A549 (cell line): ENCODE data around the gene TTR. TPM values are rescaled to one million over a fixed set of nuclear protein-coding genes. Genes with fewer than 3 reads are reported as not detected.

Experiments
- ATAC-seq, 2 experiments: fragments of 200-7000 bp in 1 of 2; fragments of >200 bp in 1 of 2; cut with Nextera tagmentation in 1 of 2; cut with Tn5 transposase in 1 of 2; 3 replicates each; pipeline versions ENCODE4 v1.8.0 to v1.9.1; 2018 to 2020; ENCODE audit warnings: mild to moderate bottlenecking in 1 of 2, moderate library complexity in 1 of 2
- CTCF ChIA-PET: fragments of 300-600 bp; sonication (Branson Sonifier 250); formaldehyde crosslinking; extraction: SDS; loops from one replicate; lab custom pipeline; 2021; ENCODE audit warnings: antibody characterized with exemption, inconsistent platforms; lab: Yijun Ruan, JAX
- POLR2A ChIA-PET: fragments of 350-600 bp; formaldehyde crosslinking; extraction: SDS; loops from one replicate; lab custom pipeline; 2021; ENCODE audit warnings: antibody characterized with exemption, inconsistent platforms; lab: Yijun Ruan, JAX
- DNase-seq, 2 experiments: peaks; one replicate each; pipeline versions ENCODE4 v3.0.0 to v3.0.0-alpha.2; 2011 to 2016; ENCODE audit warnings: low read depth in 1 of 2, low spot score in 1 of 2
- FAIRE-seq: peaks from 2 replicates; lab custom pipeline; 2011; peaks lifted over from hg19 to GRCh38; lab: Jason Lieb, UNC
- H3K27ac ChIP-seq, 2 experiments: fragments of >200 bp; sonication (Bioruptor Twin); formaldehyde crosslinking; 3 replicates each; pipeline ENCODE4 v1.5.1; 2016 to 2017
- H3K4me1 ChIP-seq: fragments of >200 bp; sonication (Bioruptor Twin); formaldehyde crosslinking; 3 replicates; pipeline ENCODE4 v1.6.1; 2016
- H3K4me2 ChIP-seq: fragments of >200 bp; sonication (Bioruptor Twin); formaldehyde crosslinking; 3 replicates; pipeline ENCODE4 v1.6.1; 2016
- H3K4me3 ChIP-seq: fragments of >200 bp; sonication (Bioruptor Twin); formaldehyde crosslinking; 3 replicates; pipeline ENCODE4 v1.5.1; 2016
- H3K9me3 ChIP-seq: fragments of >200 bp; sonication (Bioruptor Twin); formaldehyde crosslinking; 3 replicates; pipeline ENCODE4 v1.6.1; 2016
- BHLHE40 ChIP-seq: IDR thresholded peaks from 2 replicates; pipeline ENCODE4 v1.6.1; 2012; ENCODE audit warnings: low read depth, low read length, inconsistent platforms
- CBX2 ChIP-seq: fragments of 200-600 bp; sonication (generic); IDR thresholded peaks from 2 replicates; pipeline ENCODE4 v1.6.1; 2016; ENCODE audit warnings: low read depth, mild to moderate bottlenecking, borderline replicate concordance
- CBX8 ChIP-seq: fragments of 200-600 bp; sonication (generic); IDR thresholded peaks from 2 replicates; pipeline ENCODE4 v1.6.1; 2016
- E2F6 ChIP-seq: IDR thresholded peaks from 2 replicates; pipeline ENCODE4 v1.6.1; 2012; ENCODE audit warnings: low read depth, borderline replicate concordance
- EHF ChIP-seq: fragments of 250-450 bp; sonication (Bioruptor Pico); IDR thresholded peaks from 2 replicates; pipeline ENCODE4 v1.5.0; 2020; ENCODE audit warnings: mild to moderate bottlenecking
- ESRRA ChIP-seq: fragments of 150-350 bp; IDR thresholded peaks from 2 replicates; pipeline ENCODE4 v1.6.1; 2014; ENCODE audit warnings: mild to moderate bottlenecking, low read length, borderline replicate concordance
- FOSB ChIP-seq: fragments of 250-450 bp; sonication (Bioruptor Pico); IDR thresholded peaks from 2 replicates; pipeline ENCODE4 v1.5.0; 2020; ENCODE audit warnings: mild to moderate bottlenecking, moderate library complexity
- FOSL2 ChIP-seq, 2 experiments: fragments of 450-650 bp in 1 of 2; fragments of >200 bp in 1 of 2; sonication (Bioruptor Twin) in 1 of 2; formaldehyde crosslinking; IDR thresholded peaks; 2 replicates each; pipeline versions ENCODE4 v1.5.0 to v1.6.1; 2016 to 2020; ENCODE audit warnings: mild to moderate bottlenecking in 1 of 2, moderate library complexity in 1 of 2
- FOXS1 ChIP-seq: fragments of 250-450 bp; sonication (Bioruptor Pico); IDR thresholded peaks from 2 replicates; pipeline ENCODE4 v1.5.0; 2020; ENCODE audit warnings: mild to moderate bottlenecking, moderate library complexity
- HDAC2 ChIP-seq: fragments of 200-600 bp; sonication (generic); IDR thresholded peaks from 2 replicates; pipeline ENCODE4 v1.6.1; 2016
- HOXA7 ChIP-seq: fragments of 250-450 bp; sonication (Bioruptor Pico); IDR thresholded peaks from 2 replicates; pipeline ENCODE4 v1.5.0; 2020; ENCODE audit warnings: mild to moderate bottlenecking, moderate library complexity
- HOXB13 ChIP-seq: fragments of 250-450 bp; sonication (Bioruptor Pico); IDR thresholded peaks from 2 replicates; pipeline ENCODE4 v1.5.0; 2020; ENCODE audit warnings: low read depth, mild to moderate bottlenecking, moderate library complexity
- HOXB5 ChIP-seq: fragments of 250-450 bp; sonication (Bioruptor Pico); IDR thresholded peaks from 2 replicates; pipeline ENCODE4 v1.5.0; 2020; ENCODE audit warnings: mild to moderate bottlenecking, moderate library complexity
- JUN ChIP-seq, 2 experiments: fragments of >200 bp; sonication (Bioruptor Twin); formaldehyde crosslinking; IDR thresholded peaks; 2 replicates in 1 of 2; 3 replicates in 1 of 2; pipeline ENCODE4 v1.6.1; 2016 to 2017
- JUNB ChIP-seq: fragments of >200 bp; sonication (Bioruptor Twin); formaldehyde crosslinking; IDR thresholded peaks from 2 replicates; pipeline ENCODE4 v1.6.1; 2016
- KDM5A ChIP-seq: fragments of 200-600 bp; sonication (generic); IDR thresholded peaks from 2 replicates; pipeline ENCODE4 v1.6.1; 2016; ENCODE audit warnings: antibody characterized with exemption, mild to moderate bottlenecking
- MAFK ChIP-seq: fragments of 450-650 bp; IDR thresholded peaks from 2 replicates; pipeline ENCODE4 v1.6.1; 2014; ENCODE audit not compliant: partially characterized antibody
- MAZ ChIP-seq: fragments of 150-350 bp; IDR thresholded peaks from 2 replicates; pipeline ENCODE4 v1.6.1; 2014; ENCODE audit warnings: antibody characterized with exemption, low read depth, low read length, borderline replicate concordance
- NFE2L2 ChIP-seq: fragments of 150-350 bp; conservative IDR thresholded peaks from 2 replicates; pipeline ENCODE4 v1.6.1; 2014; ENCODE audit warnings: low read length
- PBX3 ChIP-seq: IDR thresholded peaks from 2 replicates; pipeline ENCODE4 v1.6.1; 2012
- POLR2AphosphoS2 ChIP-seq: conservative IDR thresholded peaks from 2 replicates; pipeline ENCODE4 v1.6.1; 2012; ENCODE audit warnings: low read length, improper control_type of control experiment, inconsistent platforms
- RARB ChIP-seq: fragments of 250-450 bp; sonication (Bioruptor Pico); IDR thresholded peaks from 2 replicates; pipeline ENCODE4 v1.8.0; 2021; ENCODE audit warnings: mild to moderate bottlenecking, moderate library complexity
- RCOR1 ChIP-seq: fragments of 150-350 bp; IDR thresholded peaks from 2 replicates; pipeline ENCODE4 v1.6.1; 2014; ENCODE audit warnings: antibody characterized with exemption, low read length, low read depth
- RFX5 ChIP-seq: fragments of 450-650 bp; IDR thresholded peaks from 2 replicates; pipeline ENCODE4 v1.7.1; 2014; ENCODE audit warnings: antibody characterized with exemption, mild to moderate bottlenecking, moderate library complexity
- TP53 ChIP-seq: fragments of 250-450 bp; sonication (Bioruptor Pico); IDR thresholded peaks from 2 replicates; pipeline ENCODE4 v1.5.0; 2021; ENCODE audit warnings: mild to moderate bottlenecking, moderate library complexity
- ZC3H11A ChIP-seq: fragments of 450-650 bp; IDR thresholded peaks from 2 replicates; pipeline ENCODE4 v1.6.1; 2014; ENCODE audit warnings: antibody characterized with exemption, mild to moderate bottlenecking
- ZFP36 ChIP-seq: fragments of 450-650 bp; IDR thresholded peaks from 2 replicates; pipeline ENCODE4 v1.6.1; 2014; ENCODE audit warnings: borderline replicate concordance; ENCODE audit not compliant: partially characterized antibody
- ZNF302 ChIP-seq: fragments of 250-450 bp; sonication (Bioruptor Pico); IDR thresholded peaks from 2 replicates; pipeline ENCODE4 v1.9.0; 2021; ENCODE audit warnings: inconsistent platforms, mild to moderate bottlenecking, moderate library complexity
- ZSCAN20 ChIP-seq: fragments of 250-450 bp; sonication (Bioruptor Pico); IDR thresholded peaks from 2 replicates; pipeline ENCODE4 v1.8.0; 2022; ENCODE audit warnings: mild to moderate bottlenecking, moderate library complexity
- WGBS: methylation state at CpG from one replicate; pipeline ENCODE4 v1.1.6; 2017; ENCODE audit errors: missing lambda C conversion rate; 5-methylcytosine and 5-hydroxymethylcytosine counted together
- polyA plus RNA-seq, 4 experiments: library from polyadenylated mRNA; depleted of rRNA in 3 of 4; stranded (reverse); fragments of >200 nt; fragmentation: RNase III in 1 of 4; extraction: RNeasy Plus Mini Kit Qiagen cat#74134 plus additional on column Dnase treatment in 1 of 4; gene quantifications; 2 replicates in 3 of 4; 3 replicates in 1 of 4; pipeline ENCODE4 v1.2.3, GENCODE V29; 2011 to 2017
- TF ChIP-seq, protein P1 (sequence below): fragments of >200 bp; sonication (Bioruptor Twin); formaldehyde crosslinking; IDR thresholded peaks from 3 replicates; pipeline ENCODE4 v1.6.1; 2016
- TF ChIP-seq, protein P2 (sequence below): fragments of 250-450 bp; sonication (Bioruptor Pico); IDR thresholded peaks from 2 replicates; pipeline ENCODE4 v1.5.0; 2020; ENCODE audit warnings: low read depth, mild to moderate bottlenecking, moderate library complexity

Gene TTR
- polyA plus RNA-seq, 2 of the 4 experiments (the other 2 are of a cell fraction) = 0.18 to 0.28 TPM

DNA sequence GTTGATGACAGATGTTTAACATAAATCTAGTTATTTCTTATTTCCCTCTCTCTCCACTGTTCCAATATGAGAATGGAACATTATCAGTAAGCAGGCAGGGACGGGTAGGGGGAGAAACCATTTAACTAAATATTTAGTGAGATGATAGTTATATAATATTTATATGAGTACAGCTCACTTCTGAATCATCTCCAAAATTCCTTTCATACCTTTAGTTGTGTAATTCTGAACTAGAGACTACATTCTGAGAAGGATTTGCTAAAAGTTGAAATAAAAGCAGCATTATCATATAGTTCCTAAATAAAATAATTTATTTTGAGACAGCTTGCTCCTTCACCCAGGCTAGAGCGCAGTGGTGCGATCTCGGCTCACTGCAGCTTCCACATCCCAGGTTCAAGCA, 51.3 kb downstream of the TTR start (continued):
- TF ChIP-seq FOSL2 (IDR thresholded peaks at IDR 0.05) = no peak
- TF ChIP-seq FOSL2 (CRISPR knock-in tag; IDR thresholded peaks at IDR 0.05) = no peak
- no peak for TF ChIP-seq EHF (CRISPR knock-in tag)
- TF ChIP-seq, all 56 proteins: peak for 0

- Histone ChIP-seq H3K4me2 (no peak overlapping the region), H3K9me3 (no peaks in the 10 kb centered on the region), H3K27ac (no peak overlapping the region), H3K4me3 (no peak overlapping the region), H3K4me1 (peaks cover 34% of the 10 kb centered on the region)
- DNase-seq = no peak
- 87% methylated on average over 4 of the region's 4 CpGs for WGBS
- ChIA-PET POLR2A (no interaction called here), CTCF (interaction anchor here (1.2 kb wide), 1 partner anchor 11 kb away, joined by 4 read pairs; no protein-coding TSS in a partner anchor)
- no peak for TF ChIP-seq HOXB13 (CRISPR knock-in tag)
- no peak for TF ChIP-seq POLR2AphosphoS2
- TF ChIP-seq ZNF302 (CRISPR knock-in tag) = no peak
- no peak for TF ChIP-seq RARB
- TF ChIP-seq CBX8 = no peak
- no peak for TF ChIP-seq HOXB5 (CRISPR knock-in tag)
- no peak for TF ChIP-seq JUN (IDR thresholded peaks at IDR 0.05)
- TF ChIP-seq RFX5 = no peak
- no peak for TF ChIP-seq ZC3H11A
- TF ChIP-seq JUNB = no peak
- TF ChIP-seq RCOR1 = no peak
- TF ChIP-seq FOSB = no peak
- no peak for TF ChIP-seq FOSL2 (IDR thresholded peaks at IDR 0.05)
- no peak for TF ChIP-seq FOSL2 (CRISPR knock-in tag; IDR thresholded peaks at IDR 0.05)
- TF ChIP-seq PBX3 = no peak
- no peak for TF ChIP-seq HOXA7 (CRISPR knock-in tag)
- TF ChIP-seq MAZ = no peak
- TF ChIP-seq ESRRA = no peak
- TF ChIP-seq CBX2 = no peak
- TF ChIP-seq, protein P1, sequence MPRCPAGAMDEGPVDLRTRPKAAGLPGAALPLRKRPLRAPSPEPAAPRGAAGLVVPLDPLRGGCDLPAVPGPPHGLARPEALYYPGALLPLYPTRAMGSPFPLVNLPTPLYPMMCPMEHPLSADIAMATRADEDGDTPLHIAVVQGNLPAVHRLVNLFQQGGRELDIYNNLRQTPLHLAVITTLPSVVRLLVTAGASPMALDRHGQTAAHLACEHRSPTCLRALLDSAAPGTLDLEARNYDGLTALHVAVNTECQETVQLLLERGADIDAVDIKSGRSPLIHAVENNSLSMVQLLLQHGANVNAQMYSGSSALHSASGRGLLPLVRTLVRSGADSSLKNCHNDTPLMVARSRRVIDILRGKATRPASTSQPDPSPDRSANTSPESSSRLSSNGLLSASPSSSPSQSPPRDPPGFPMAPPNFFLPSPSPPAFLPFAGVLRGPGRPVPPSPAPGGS = no peak
- no peak for FAIRE-seq
- no peak for ATAC-seq
These were observed 53.7 kb downstream of the TTR start for GRCh38 chr18:31645411-31645810.

DNA sequence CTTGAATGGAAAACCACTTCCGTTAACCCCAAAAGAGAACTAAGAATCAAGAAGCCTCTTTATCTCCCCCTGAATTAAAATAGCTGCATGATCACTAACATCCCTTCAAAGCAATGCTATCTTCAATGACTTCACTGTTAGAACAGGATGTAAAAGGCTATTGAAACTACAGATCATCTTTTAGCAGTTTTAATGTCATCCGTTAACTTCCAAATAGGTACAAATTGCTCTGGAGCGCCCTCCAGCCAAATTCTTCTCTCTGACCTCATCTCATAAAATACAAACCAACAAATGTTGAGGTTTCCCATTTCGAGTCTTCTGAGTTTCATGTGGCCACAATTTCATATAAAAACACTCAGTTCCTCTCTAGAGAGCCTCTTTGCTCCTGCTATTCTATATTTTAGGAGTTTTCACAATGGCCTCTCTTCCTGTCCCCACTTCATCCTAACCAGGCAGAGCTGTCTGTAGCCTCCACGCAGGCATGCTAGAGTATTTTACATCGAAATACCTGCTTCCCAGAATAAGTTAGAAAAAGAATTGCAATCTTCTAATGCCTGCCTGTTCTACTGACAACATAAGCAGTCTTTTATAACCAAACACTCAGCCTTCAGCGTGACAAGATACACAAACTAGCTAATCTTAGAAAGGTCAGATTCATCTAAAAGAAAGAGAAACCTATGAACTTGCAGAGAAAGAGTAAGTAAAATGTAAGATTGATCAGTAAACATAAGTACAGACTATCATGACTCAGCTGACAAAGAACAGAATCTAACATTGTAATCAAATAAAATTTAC, 54.9 kb downstream of the TTR start:
- TF ChIP-seq ZFP36 (no peak), ZSCAN20 (CRISPR knock-in tag) (no peak), FOXS1 (CRISPR knock-in tag) (no peak), E2F6 (no peak), MAZ (no peak), BHLHE40 (no peak), TP53 (CRISPR knock-in tag) (no peak), JUNB (no peak), NFE2L2 (no peak), HDAC2 (no peak), MAFK (no peak), KDM5A (no peak)
- TF ChIP-seq, protein P2, sequence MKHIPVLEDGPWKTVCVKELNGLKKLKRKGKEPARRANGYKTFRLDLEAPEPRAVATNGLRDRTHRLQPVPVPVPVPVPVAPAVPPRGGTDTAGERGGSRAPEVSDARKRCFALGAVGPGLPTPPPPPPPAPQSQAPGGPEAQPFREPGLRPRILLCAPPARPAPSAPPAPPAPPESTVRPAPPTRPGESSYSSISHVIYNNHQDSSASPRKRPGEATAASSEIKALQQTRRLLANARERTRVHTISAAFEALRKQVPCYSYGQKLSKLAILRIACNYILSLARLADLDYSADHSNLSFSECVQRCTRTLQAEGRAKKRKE (CRISPR knock-in tag) = no peak
- Histone ChIP-seq H3K9me3 (no peaks in the 10 kb centered on the region), H3K4me1 (peaks cover 34% of the 10 kb centered on the region), H3K4me3 (no peak overlapping the region), H3K4me2 (no peak overlapping the region), H3K27ac (no peak overlapping the region)
- 79% methylated on average over 7 of the region's 7 CpGs for WGBS
- ATAC-seq = no peak
- ChIA-PET POLR2A (no interaction called here), CTCF (interaction anchor here (1.2 kb wide), 1 partner anchor 12 kb away, joined by 4 read pairs; no protein-coding TSS in a partner anchor)
- no peak for FAIRE-seq
- no peak for DNase-seq
